HG03103 (cell line): Measurements from ENCODE around the gene PGR.

ENCODE experiments used
- ATAC-seq: cut with Tn5 transposase; IDR thresholded peaks from one replicate; pipeline ENCODE4 v1.9.1; 2021; ENCODE audit warnings: low read depth; ENCODE audit not compliant: unreplicated experiment

Gene PGR

DNA sequence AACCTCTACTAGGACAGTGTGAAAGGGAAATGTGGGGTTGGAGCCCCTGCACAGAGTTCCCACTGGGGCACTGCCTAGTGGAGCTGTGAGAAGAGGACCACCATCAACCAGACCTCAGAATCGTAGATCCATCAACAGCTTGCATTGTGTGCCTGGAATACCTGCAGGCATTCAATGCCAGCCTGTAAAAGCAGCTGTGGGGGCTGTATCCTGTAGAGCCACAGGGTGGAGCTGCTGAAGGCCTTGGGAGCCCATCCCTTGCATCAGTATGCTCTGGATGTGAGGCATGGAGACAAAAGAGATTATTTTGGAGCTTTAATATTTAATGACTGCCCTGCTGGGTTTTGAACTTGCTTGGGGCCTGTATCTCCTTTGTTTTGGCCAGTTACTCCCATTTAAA is 46.3 kb downstream of the PGR start:
- ATAC-seq: no peak

GRCh38 chr11:101082813-101083212 is 46.8 kb downstream of the PGR start:
- ATAC-seq: no peak

- no peak for ATAC-seq
Measured at GRCh38 chr11:101063706-101064105, 65.9 kb downstream of the PGR start.

GRCh38 chr11:101061606-101062005 is 68.0 kb downstream of the PGR start:
- no peak for ATAC-seq

DNA sequence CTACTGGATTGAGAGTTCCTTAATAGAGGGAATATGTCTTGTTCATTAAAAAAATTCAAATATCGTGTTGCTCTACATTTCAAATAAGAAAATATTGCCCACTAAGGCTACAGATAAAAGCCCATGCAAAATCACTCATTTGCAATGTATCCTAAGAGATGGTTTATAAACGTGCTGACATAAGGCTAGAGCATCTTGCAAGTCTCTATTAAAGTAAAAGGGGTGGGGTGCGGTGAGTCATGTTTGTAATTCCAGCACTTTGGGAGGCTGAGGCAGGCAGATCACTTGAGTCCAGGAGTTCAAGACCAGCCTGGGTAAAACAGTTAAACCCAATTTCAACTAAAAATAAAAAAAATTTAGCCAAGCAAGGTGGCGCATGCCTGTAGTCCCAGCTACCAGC is 70.3 kb downstream of the PGR start:
- ATAC-seq: no peak

DNA sequence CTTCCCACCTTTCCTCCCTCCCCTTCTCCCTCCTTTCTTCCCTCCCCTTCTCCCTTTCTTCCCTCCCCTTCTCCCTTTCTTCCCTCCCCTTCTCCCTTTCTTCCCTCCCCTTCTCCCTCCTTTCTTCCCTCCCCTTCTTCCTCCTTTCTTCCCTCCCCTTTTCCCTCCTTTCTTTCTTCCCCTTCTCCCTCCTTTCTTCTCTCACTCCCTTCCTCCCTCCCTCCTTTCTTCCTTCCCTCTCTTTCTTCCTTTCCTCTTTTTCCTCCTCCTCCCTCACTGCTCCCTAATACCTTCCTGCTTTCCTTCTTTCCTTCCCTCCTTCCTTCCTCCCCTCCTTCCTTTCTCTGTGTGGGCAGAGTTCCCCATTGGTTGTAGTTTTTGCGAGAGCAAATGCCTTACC is 76.1 kb downstream of the PGR start:
- ATAC-seq: no peak

GRCh38 chr11:101051677-101052076 is 77.9 kb downstream of the PGR start:
- ATAC-seq: no peak

- ATAC-seq: no peak
Measured at GRCh38 chr11:101049813-101050212, 79.8 kb downstream of the PGR start.

DNA sequence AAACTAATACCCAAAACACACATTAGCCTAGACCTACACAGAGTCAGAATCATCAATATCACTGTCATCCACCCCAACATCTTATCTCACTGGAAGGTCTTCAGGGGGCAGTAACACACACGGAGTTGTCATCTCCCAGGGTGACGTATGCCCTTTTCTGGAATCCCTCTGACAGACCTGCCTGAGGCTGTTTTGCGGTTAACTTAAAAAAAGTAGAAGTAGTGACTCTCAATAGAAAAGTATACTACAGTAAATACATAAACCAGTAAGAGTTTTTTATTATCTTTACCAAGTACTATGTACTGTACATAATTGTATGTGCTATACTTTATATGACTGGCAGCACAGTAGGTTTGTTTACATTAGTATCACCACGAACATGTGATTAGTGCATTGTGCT is 80.5 kb downstream of the PGR start:
- ATAC-seq: no peak

DNA sequence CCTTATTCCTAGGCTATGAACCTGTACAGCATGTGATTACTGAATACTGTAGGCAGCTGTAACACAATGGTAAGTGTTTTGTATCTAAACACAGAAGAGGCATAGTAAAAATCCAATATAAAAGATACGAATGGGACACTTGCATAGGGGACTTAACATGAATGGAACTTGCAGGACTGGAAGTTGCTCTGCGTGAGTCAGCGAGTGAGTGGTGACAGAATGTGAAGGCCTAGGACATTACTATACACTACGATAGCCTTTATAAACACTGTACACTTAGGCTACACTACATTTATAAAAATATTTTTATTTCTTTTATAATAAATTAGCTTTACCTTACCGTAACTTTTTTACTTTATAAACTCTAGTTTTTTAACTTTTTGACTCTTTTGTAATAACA is 81.1 kb downstream of the PGR start:
- ATAC-seq: no peak

DNA sequence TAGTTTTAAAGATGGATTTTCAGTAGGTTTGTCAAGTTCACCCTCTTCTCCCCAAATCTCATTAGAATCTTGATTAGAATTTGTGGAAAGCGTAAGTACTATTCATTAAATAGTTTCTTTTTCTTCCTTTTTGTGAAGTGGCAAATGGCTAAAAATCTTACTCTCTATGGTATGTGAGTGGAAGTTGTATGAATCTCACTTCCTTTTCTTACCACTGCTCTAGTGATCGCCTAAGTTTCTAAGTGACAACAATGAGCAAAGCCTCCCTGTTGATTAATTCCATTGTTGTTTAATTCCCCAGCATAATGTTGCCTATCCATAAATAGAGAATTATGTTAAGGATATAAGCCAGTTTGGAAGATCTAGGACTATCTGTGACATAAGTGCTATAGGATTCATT is 82.7 kb downstream of the PGR start:
- no peak for ATAC-seq

GRCh38 chr11:101045415-101045814 is 84.2 kb downstream of the PGR start:
- ATAC-seq: no peak

DNA sequence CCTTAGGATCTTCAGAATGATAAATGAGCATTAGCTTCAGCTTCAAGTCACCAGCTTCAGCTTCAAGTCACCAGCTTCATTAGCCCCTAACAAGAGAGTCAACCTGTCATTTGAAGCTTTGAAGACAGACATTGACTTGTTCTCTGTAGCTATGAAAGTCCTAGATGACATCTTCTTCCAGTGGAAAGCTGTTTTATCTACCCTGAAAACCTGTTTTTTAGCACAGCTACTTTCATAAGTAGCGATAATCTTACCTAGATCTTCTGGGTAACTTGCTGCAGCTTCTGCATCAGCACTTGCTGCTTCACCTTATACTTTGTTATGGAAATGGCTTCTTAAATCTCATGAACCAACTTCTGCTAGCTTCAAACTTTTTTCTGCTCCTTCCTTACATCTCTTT is 85.7 kb downstream of the PGR start:
- no peak for ATAC-seq

- ATAC-seq: no peak
Measured at GRCh38 chr11:101035872-101036271, 93.7 kb downstream of the PGR start.

- ATAC-seq: no peak
Measured at GRCh38 chr11:101034076-101034475, 95.5 kb downstream of the PGR start.

- no peak for ATAC-seq
Measured at GRCh38 chr11:101032991-101033390, 96.6 kb downstream of the PGR start.

DNA sequence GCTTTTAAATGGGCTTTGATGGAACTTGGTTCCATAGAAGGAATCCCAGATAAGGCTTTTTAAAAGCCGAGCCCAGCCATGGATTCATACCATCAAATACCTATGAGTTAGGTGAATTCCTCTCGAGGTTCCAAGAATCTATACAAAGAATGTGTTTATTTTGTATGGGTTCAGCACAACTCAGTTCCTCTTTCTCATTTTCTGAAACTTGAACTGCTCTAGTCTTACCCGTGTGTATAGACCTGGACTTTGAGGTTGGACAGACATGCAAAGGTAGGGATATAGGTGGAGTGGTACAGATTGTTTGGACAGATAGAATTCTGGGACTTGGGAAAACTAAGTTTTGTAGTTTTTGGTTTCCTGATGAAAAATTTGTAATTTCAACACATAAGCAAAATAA is 97.9 kb downstream of the PGR start:
- ATAC-seq: no peak

DNA sequence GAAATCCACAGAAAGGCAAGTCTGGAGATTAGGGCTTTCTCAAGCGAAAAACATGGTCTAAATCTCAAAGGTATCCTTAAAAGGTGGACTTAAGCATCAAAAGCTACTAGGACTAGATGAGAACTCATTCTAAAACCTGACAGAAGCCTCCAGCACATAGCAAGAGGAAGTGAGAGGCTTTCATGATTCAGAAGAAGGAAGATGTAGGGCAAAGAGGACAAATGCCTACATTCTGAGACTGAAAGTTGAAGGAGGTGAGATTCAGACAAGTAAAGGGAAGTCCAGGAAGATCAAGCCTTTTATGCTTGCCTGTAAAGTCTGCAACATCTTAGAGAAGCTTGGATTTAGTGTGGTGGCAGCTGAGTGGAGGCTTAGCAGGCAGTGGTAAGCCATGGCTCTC is 98.9 kb downstream of the PGR start:
- no peak for ATAC-seq

DNA sequence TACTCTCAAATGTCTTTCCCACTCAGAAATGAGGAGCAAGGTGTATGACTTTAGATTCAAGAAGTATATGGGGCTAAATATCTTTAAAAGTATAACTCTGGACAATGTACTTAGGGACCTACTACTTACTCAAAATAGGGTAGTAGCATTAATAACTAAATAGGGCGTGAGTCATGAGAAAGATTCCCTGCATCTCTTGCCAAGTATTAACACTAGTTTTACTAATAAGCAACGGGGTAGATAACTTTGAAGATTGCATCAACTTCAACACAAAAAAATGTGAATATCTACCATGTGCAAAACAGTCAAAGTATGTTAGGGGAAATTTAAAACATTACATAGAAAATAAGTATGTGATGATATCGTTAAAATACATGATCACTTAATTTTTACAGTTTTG is 99.6 kb downstream of the PGR start:
- no peak for ATAC-seq

DNA sequence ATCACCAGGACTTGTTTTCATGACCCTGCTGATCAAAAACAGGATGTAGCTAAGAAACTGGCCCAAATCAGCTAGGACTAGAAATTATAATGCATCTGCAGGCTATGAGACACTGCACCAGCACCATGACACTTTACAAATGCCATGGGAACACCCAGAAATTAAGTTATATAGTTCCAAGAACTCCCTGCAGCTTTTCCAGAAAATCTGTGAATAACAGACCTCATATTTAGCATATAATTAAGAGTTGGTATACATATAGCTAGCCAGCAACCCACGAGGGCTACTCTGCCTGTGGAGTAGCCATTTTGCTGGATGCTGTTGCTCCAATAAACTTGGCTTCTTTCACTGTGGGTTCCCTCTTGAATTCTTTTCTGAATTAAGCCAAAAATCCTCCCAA is 101.0 kb downstream of the PGR start:
- no peak for ATAC-seq

DNA sequence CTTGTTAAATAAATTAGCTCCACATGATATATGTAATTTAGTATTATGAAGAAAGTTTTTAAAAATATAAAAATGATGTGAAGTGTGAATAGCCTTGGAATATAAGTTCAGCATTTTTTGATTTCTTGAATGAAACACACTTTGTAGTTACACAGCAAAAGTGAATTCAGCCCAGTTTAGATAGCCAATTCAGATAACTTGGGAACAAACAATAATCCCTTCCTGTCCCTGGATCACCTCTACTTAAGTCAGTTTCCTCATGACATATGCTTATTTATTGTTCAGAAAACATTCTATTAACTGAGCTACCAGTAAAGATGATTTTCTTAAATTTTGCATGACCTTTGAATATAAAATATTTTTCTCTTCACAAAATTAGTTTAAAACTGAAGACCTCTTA is 107.4 kb downstream of the PGR start:
- no peak for ATAC-seq

DNA sequence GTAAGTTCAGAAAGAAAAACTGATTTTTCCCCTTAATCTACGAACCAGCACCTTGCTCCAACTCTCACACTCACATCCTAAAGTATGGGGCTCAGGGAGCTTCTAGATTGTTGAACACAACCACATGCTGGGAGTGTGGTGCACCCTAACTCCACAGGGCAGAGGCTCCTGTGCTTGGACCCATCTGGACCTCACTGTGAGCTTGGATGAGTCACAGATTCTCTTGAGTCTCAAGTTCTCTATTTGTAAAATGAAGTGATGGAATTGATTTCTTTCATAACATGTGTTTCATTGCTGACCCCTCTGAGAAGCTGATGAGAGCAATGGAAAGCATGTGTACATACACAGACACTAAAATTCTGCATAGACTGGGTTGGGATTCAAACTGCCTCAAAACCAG is 109.7 kb downstream of the PGR start:
- ATAC-seq: no peak

- ATAC-seq: no peak
Measured at GRCh38 chr11:101014600-101015285, 114.9 kb downstream of the PGR start.
